Right renal cortex interstitium (tissue), 3 donors: Measurements from ENCODE around the gene ACBD4. TPM values are rescaled to one million over a fixed set of nuclear protein-coding genes. Genes with fewer than 3 reads are reported as not detected.
"Not testable (repeated sequence)": the region's sequence is repeated elsewhere in the genome, so short reads cannot be mapped to it uniquely, and the experiment has no call there.

ENCODE experiments used
- DNase-seq, 3 donors: peaks; one replicate each; pipeline ENCODE4 v3.0.0-alpha.2; 2013; ENCODE audit warnings: low read depth in 3 of 3, low spot score in 2 of 3
- polyA plus RNA-seq, 3 donors: library from polyadenylated mRNA; unstranded; fragments of 120-200 nt; gene quantifications; one replicate each; pipeline ENCODE4 v1.2.1, GENCODE V29; 2013; ENCODE audit not compliant: insufficient read length in 3 of 3

ACBD4 gene
- polyA plus RNA-seq, 3 donors: 10.5 to 11.5 (median 10.8) TPM

DNA sequence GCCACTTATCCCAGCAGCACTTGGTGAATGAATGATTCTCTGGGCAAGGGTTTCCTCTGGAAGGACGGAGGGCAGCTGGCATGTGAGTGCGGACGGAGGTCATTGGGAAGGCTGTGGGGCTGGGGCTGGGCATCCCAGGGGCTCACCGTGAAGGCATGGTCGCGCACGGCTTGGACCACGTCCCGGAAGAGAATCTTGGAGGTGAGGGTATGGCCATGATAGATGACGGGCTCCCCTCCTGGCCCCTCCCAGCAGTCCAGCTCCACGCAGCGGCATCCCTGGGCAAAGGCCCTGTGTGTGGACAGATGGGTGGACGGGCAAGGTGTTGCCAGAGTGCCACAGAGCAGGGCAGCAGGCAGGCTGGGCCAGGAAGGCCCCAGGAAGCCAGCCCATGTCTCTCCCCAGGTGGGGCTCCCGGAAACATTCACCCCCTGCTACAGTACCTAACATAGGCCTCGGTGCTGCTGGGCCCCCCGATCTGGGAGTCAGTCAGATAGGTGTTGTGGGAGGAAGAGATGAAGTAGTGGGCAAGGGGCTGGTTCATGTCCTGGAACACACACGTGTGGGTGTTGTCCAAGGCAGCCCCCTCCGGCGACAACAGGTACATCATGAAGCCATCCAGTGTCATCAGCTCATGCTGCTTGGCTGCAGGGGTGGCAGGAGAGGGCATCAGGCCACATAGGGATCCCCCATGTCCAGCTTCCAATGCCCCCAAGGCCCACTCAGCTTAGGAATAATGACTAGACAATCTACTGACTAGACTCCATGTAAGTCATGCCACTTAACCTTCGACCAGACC is 17.4 kb upstream of the ACBD4 start:
- DNase-seq: no peak

GRCh38 chr17:45118691-45119090 is 16.8 kb upstream of the ACBD4 start:
- DNase-seq: no peak

DNA sequence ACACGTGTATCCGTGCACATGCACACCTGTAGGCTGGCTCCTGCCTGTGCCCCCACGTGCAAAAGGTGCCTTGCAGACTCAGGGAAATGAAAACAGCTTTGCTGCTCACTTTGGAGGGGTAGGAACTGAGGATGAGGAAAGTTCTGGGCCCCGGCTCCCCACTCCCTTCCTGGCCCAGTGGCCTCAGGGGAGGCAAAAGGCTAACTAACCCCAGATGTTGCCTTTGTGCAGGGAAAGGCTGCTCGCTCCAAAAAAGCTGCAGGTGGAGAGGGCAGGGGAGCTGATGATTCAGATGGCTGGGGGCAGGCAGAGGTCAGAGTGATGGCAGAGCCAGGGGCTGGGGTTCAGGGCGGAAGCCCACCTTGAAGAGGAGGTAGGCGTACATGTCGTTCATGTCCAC is 15.5 kb upstream of the ACBD4 start:
- no peak for DNase-seq

GRCh38 chr17:45120558-45120957 is 14.9 kb upstream of the ACBD4 start:
- no peak for DNase-seq

- DNase-seq: no peak
Measured at GRCh38 chr17:45121055-45121454, 14.4 kb upstream of the ACBD4 start.

DNA sequence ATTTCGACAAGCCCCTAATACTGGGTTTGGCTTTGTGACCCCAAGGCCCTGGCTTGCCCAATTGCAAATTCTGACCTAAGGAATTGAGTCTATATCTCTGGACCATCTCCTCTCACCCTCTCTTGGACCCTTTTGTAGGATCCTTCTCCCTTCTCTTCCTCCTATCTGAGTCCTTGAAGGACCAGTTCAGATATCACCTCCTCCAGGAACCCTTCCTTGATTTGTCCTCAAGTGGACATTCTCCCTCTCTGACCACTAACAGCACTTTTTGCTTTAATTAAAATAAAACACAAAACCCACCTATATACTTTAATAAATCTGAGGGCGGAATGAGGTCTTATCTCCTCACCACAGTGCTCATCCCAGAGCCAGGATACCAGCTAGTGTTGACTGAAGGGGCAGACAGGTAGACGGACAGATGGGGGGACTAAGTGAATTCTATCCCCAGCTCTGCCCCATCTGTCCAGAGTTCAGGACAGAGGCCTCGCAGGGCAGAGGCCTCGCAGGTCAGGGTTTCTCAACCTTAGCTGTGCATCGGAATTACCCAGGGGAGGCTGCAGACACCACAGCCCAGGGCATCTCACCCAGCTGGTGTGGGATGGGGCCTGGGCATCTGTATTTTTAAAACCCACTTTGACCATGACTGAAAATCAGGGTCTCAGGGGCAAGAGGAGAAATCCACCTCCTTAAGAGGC is 12.3 kb upstream of the ACBD4 start:
- DNase-seq: no peak

DNA sequence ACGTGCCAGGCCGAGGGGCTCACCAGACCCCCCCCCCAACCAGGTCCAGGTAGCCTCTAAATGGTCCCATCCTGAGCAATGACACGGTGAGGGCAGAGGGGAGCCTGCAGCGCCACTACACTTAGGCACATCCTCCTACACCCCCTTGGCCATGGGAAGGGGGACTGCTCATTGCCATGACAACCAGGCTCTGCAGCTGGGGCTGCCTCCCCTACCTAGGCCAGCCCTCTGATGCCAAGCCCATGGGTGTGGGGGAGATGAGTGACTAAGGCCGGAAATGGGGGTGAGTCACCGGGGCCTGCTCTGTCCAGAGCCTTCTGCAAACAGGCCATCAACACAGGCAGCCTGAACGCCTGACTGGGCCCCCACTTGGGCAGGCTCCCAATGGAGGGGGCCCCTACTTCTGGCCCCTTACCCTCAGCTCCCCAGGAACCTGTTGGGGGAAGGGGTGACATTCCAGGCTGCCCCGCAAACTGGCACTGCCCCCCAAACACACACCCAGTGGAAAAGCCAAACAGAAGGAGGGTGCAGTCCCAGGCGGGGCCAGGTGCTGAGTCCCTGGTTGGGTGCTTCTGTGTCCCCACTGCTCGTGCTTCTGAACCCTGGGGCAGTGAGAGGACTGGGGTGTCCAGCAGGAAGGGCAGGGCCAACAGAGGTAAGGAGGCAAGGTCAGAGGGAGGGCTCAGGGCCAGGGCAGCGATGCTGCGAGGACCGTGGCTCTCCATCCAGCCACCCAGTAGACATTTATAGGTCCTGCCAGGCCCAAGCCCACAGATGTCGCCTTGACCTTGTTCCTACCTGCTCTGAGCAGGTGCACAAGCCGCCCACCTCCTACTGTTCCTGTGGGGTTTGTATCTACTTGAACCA is 11.3 kb upstream of the ACBD4 start:
- no peak for DNase-seq

DNA sequence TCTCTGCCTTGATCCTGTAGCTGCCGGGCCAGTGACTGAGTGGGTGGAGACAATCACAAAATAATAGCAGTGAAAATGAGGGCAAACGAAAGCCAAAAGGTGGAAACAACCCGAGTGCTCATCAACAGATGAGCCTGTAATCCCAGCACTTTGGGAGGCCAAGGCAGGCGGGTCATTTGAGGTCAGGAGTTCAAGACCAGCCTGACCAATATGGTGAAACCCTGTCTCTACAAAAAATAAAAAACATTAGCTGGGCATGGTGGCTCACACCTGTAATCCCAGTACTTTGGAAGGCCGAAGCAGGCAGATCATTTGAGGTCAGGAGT is 10.7 kb upstream of the ACBD4 start:
- DNase-seq: not testable (repeated sequence)

DNA sequence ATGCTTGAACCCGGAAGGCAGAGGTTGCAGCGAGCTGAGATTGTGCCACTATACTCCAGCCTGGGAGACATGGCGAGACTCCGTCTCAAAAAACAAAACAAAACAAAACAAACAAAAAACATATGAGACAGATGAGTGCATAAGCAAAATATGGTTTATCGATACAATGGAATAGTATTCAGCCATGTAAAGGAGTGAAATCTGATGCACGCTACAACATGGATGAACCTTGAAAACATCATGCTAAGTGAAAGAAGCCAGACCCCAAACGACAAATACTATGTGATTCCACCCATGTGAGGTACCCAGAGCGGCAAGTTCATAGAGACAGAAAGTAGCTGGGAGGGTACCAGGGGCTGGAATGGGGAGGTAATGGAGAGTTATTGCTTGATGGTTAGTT is 10.0 kb upstream of the ACBD4 start:
- DNase-seq: no peak

GRCh38 chr17:45127207-45127547 is 8.3 kb upstream of the ACBD4 start:
- no peak for DNase-seq

GRCh38 chr17:45127548-45128300 is 7.8 kb upstream of the ACBD4 start:
- no peak for DNase-seq

GRCh38 chr17:45128331-45128730 is 7.2 kb upstream of the ACBD4 start:
- no peak for DNase-seq

DNA sequence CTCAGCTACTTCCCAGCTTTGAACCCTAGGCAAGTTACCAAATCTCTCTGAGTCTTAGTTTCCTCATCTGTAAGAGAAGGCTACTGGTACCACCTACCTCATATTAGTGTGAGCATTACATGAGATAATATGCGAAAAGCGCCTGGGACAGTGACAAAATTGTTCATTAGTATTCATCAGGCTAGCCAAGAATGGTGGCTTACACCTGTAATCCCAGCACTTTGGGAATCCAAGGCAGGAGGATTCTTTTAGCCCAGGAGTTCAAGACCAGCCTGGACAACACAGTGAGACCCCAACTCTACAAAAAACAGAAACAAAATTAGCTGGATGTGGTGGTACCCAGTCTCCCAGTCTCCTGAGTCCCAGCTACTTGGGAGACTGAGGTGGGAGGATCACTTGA is 6.5 kb upstream of the ACBD4 start:
- no peak for DNase-seq

- no peak for DNase-seq
Measured at GRCh38 chr17:45129426-45129939, 6.0 kb upstream of the ACBD4 start.

GRCh38 chr17:45129940-45130680 is 5.4 kb upstream of the ACBD4 start:
- no peak for DNase-seq

GRCh38 chr17:45130681-45131615 is 4.5 kb upstream of the ACBD4 start:
- no peak for DNase-seq

DNA sequence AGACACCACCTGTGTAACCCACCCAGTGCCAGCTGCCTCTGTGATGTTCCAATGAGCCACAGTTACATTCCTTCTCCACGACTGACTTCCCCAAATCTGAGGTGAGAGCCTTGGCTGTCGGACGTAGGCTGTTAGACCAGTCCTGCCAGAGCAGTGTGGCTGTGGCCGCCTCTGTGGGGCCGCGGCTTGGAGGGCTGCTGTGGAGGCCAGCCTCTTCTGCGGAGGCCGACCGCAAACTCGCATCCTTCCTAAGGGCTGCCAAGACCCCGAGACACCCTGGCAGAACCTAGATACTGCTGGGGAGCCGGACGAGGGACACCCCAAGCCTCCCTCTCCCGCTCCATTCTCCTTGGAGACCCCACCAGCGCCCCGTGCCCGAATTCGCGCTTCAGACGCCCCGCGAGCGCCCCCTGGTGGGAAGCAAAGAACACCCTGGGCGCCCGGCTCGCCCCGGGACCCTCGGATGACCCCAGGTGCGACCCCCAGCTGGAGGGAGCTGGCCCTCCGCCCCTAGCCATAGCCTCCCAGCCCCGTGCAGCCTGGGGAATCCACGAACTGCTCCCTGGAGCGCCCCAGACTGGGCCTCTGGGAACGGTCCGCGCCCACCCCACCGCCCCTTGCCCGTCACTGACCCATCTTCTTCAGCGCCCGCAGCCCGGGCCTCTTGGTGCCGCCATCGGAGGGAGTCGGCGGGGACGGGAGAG is 3.7 kb upstream of the ACBD4 start:
- no peak for DNase-seq

DNA sequence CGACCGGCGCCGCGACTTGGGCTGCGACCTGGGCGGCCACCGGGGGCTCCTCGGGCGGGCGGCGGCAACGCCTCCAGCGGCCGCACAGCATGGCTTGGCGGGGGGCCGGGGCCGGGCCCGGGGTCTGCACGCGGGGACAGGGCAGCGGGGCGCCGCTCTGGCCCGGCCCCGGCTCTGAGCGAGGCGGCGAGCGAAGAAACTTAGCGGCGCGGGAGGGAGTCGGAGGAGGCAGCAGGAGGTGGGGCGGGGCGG is 3.2 kb upstream of the ACBD4 start, which contains the start of gene PLCD3:
PLCD3 (minus strand) TSS at position 196 of the 252 bp plus-strand sequence; CDS start at position 91, 105 bp downstream.
- DNase-seq: no peak
